Measurements from ENCODE around the gene CEL. TPM values are rescaled to one million over a fixed set of nuclear protein-coding genes. Genes with fewer than 3 reads are reported as not detected.
"Not testable (repeated sequence)": the region's sequence is repeated elsewhere in the genome, so short reads cannot be mapped to it uniquely, and the experiment has no call there.

The CEL gene
- total RNA-seq, 4 donors from 2014 or later: 0.26 to 1.4 (median 0.62) TPM; not detected in 1

- TF ChIP-seq POLR2A (IDR thresholded peaks at IDR 0.05): no peak
- TF ChIP-seq CTCF (IDR thresholded peaks at IDR 0.05): no peak
- Histone ChIP-seq H3K4me1 (no peaks in the 10 kb centered on the region), H3K27ac (no peak overlapping the region), H3K27me3 (no peaks in the 10 kb centered on the region), H3K4me3 (no peak overlapping the region), H3K9me3 (no peaks in the 10 kb centered on the region), H3K36me3 (no peaks in the 10 kb centered on the region)
- DNase-seq: no peak
- intact Hi-C loops (cut with DNase I; ENCODE audit: low total_unique reads): no loop called here
Observed at GRCh38 chr9:133071484-133072150, 9.8 kb downstream of the CEL start.

- H3K27ac ChIP-seq; DNase-seq; H3K9me3 ChIP-seq; H3K4me1 ChIP-seq; H3K4me3 ChIP-seq; H3K36me3 ChIP-seq; intact Hi-C loops (cut with DNase I; ENCODE audit: low total_unique reads); H3K27me3 ChIP-seq: not testable (repeated sequence)
Observed at GRCh38 chr9:133072210-133072609, 10.4 kb downstream of the CEL start.

- intact Hi-C loops (cut with DNase I; ENCODE audit: low total_unique reads): no loop called here
- TF ChIP-seq POLR2A (IDR thresholded peaks at IDR 0.05): no peak
- TF ChIP-seq CTCF (IDR thresholded peaks at IDR 0.05): no peak
- Histone ChIP-seq H3K27ac (no peak overlapping the region), H3K4me1 (no peaks in the 10 kb centered on the region), H3K27me3 (no peaks in the 10 kb centered on the region), H3K4me3 (no peak overlapping the region), H3K9me3 (no peaks in the 10 kb centered on the region), H3K36me3 (no peaks in the 10 kb centered on the region)
- no peak for DNase-seq
Observed at GRCh38 chr9:133073086-133074014, 11.6 kb downstream of the CEL start.

- no peaks in the 10 kb centered on the region for H3K9me3 ChIP-seq
- no peaks in the 10 kb centered on the region for H3K36me3 ChIP-seq
- no peaks in the 10 kb centered on the region for H3K27me3 ChIP-seq
- intact Hi-C loops (cut with DNase I; ENCODE audit: low total_unique reads): no loop called here
- H3K4me1 ChIP-seq: no peaks in the 10 kb centered on the region
- TF ChIP-seq CTCF (IDR thresholded peaks at IDR 0.05): no peak
- TF ChIP-seq POLR2A (IDR thresholded peaks at IDR 0.05): no peak
- no peak for DNase-seq
- no peak overlapping the region for H3K4me3 ChIP-seq
- no peak overlapping the region for H3K27ac ChIP-seq
Observed at GRCh38 chr9:133074111-133074651, 12.4 kb downstream of the CEL start.

- no peaks in the 10 kb centered on the region for H3K36me3 ChIP-seq
- TF ChIP-seq CTCF (IDR thresholded peaks at IDR 0.05) (no peak), POLR2A (IDR thresholded peaks at IDR 0.05) (no peak)
- no peak overlapping the region for H3K27ac ChIP-seq
- no peaks in the 10 kb centered on the region for H3K4me1 ChIP-seq
- no peaks in the 10 kb centered on the region for H3K9me3 ChIP-seq
- H3K27me3 ChIP-seq: no peaks in the 10 kb centered on the region
- DNase-seq: no peak
- H3K4me3 ChIP-seq: no peak overlapping the region
- intact Hi-C loops (cut with DNase I; ENCODE audit: low total_unique reads): no loop called here
Observed at GRCh38 chr9:133075925-133076630, 14.3 kb downstream of the CEL start.
